ENCODE results near the gene IL17RA. TPM values are rescaled to one million over a fixed set of nuclear protein-coding genes. Genes with fewer than 3 reads are reported as not detected.

Gene IL17RA
- total and polyA plus RNA-seq, 7 experiments from 2014 or later, result 45.8 to 91.8 (median 70.4) TPM

DNA sequence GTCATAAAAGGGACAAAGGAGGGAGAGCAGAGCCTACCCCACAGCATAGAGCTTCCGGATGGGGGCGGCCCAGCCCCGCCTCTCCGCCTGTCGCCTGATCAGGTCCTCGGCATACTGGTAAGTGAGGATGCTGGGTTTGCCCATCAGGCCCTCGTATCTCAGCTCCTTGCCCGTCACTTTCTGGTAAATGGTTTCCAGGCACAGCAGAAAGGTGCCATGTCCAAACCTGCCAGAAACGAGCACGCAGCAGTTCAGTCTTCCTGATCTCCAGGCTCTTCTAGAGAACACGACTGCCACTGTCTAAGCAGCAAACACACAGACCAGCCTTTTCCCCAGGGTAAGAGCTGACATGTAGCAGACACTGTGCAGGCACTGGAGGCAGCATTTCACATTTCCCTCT lies 53.7 kb downstream of the IL17RA start:
- DNase-seq, result no peak
- POLR2A ChIA-PET, result interaction anchor here (0.6 kb wide), 1 partner anchor 477 kb away, joined by 3 read pairs; no protein-coding TSS in a partner anchor
- no peak overlapping the region for H3K4me3 Mint-ChIP-seq
- peak overlapping the region in 2 of 9 donors; percentile 58 to 69 for H3K27ac Mint-ChIP-seq
- Histone ChIP-seq H3K4me1 (ENCODE audit: control insufficient read depth in 2 of 2, insufficient read depth in 2 of 2, low read length in 2 of 2) (no peaks in the 10 kb centered on the region), H3K4me3 (ENCODE audit: low read length) (no peak overlapping the region), H3K36me3 (ENCODE audit: control insufficient read depth in 2 of 3, insufficient read depth in 3 of 3, low read length in 3 of 3) (peaks cover 0 to 54% (median 0%) of the 10 kb centered on the region in 3 experiments), H3K27ac (ENCODE audit: low read depth, low read length) (no peak overlapping the region), H3K27me3 (ENCODE audit: control insufficient read depth in 2 of 2, insufficient read depth in 2 of 2, low read length in 2 of 2) (no peaks in the 10 kb centered on the region), H3K9me3 (ENCODE audit: control insufficient read depth in 2 of 3, low read length in 3 of 3) (no peaks in the 10 kb centered on the region)
- CTCF ChIA-PET, result no interaction called here
- peaks cover 4 to 22% (median 12%) of the 10 kb centered on the region in 5 donors for H3K36me3 Mint-ChIP-seq
- H3K9me3 Mint-ChIP-seq, result no peaks in the 10 kb centered on the region
- ATAC-seq, result no peak
- peaks cover 0 to 3% (median 0%) of the 10 kb centered on the region in 7 donors for H3K4me1 Mint-ChIP-seq
- no peaks in the 10 kb centered on the region for H3K27me3 Mint-ChIP-seq
- intact Hi-C loops (cut with micrococcal nuclease), result no loop called here

- CTCF ChIA-PET, result no interaction called here
These were observed 55.2 kb downstream of the IL17RA start for GRCh38 chr22:17140022-17140421.

GRCh38 chr22:17140826-17141766 lies 56.3 kb downstream of the IL17RA start:
- H3K4me1 Mint-ChIP-seq, result peaks cover 0 to 3% (median 0%) of the 10 kb centered on the region in 7 donors
- Histone ChIP-seq H3K27me3 (ENCODE audit: control insufficient read depth in 2 of 2, insufficient read depth in 2 of 2, low read length in 2 of 2) (no peaks in the 10 kb centered on the region), H3K4me3 (ENCODE audit: low read length) (no peak overlapping the region), H3K9me3 (ENCODE audit: control insufficient read depth in 2 of 3, low read length in 3 of 3) (no peaks in the 10 kb centered on the region), H3K4me1 (ENCODE audit: control insufficient read depth in 2 of 2, insufficient read depth in 2 of 2, low read length in 2 of 2) (no peaks in the 10 kb centered on the region), H3K36me3 (ENCODE audit: control insufficient read depth in 2 of 3, insufficient read depth in 3 of 3, low read length in 3 of 3) (peaks cover 0 to 77% (median 0%) of the 10 kb centered on the region in 3 experiments), H3K27ac (ENCODE audit: low read depth, low read length) (no peak overlapping the region)
- ChIA-PET CTCF (no interaction called here), POLR2A (no interaction called here)
- no peak for DNase-seq
- H3K9me3 Mint-ChIP-seq, result no peaks in the 10 kb centered on the region
- H3K36me3 Mint-ChIP-seq, result peaks cover 4 to 26% (median 13%) of the 10 kb centered on the region in 5 donors
- peak overlapping the region in 5 of 9 donors; percentile 21 to 87 (median 44) for H3K27ac Mint-ChIP-seq
- no peaks in the 10 kb centered on the region for H3K27me3 Mint-ChIP-seq
- intact Hi-C loops (cut with micrococcal nuclease), result no loop called here
- H3K4me3 Mint-ChIP-seq, result no peak overlapping the region
- no peak for ATAC-seq

More at GRCh38 chr22:17140022-17140421, 55.2 kb downstream of the IL17RA start:
- Histone ChIP-seq H3K9me3 (ENCODE audit: control insufficient read depth in 2 of 3, low read length in 3 of 3) (no peaks in the 10 kb centered on the region), H3K27ac (ENCODE audit: low read depth, low read length) (no peak overlapping the region), H3K36me3 (ENCODE audit: control insufficient read depth in 2 of 3, insufficient read depth in 3 of 3, low read length in 3 of 3) (peaks cover 0 to 66% (median 0%) of the 10 kb centered on the region in 3 experiments), H3K27me3 (ENCODE audit: control insufficient read depth in 2 of 2, insufficient read depth in 2 of 2, low read length in 2 of 2) (no peaks in the 10 kb centered on the region), H3K4me1 (ENCODE audit: control insufficient read depth in 2 of 2, insufficient read depth in 2 of 2, low read length in 2 of 2) (no peaks in the 10 kb centered on the region), H3K4me3 (ENCODE audit: low read length) (no peak overlapping the region)
- H3K4me1 Mint-ChIP-seq, result peaks cover 0 to 3% (median 0%) of the 10 kb centered on the region in 7 donors
- peaks cover 4 to 26% (median 13%) of the 10 kb centered on the region in 5 donors for H3K36me3 Mint-ChIP-seq
- peak overlapping the region in 4 of 9 donors; percentile 17 to 87 (median 43) for H3K27ac Mint-ChIP-seq
- POLR2A ChIA-PET, result no interaction called here
- H3K9me3 Mint-ChIP-seq, result no peaks in the 10 kb centered on the region
- intact Hi-C loops (cut with micrococcal nuclease), result no loop called here
- H3K27me3 Mint-ChIP-seq, result no peaks in the 10 kb centered on the region
- no peak for DNase-seq
- no peak overlapping the region for H3K4me3 Mint-ChIP-seq
- no peak for ATAC-seq

DNA sequence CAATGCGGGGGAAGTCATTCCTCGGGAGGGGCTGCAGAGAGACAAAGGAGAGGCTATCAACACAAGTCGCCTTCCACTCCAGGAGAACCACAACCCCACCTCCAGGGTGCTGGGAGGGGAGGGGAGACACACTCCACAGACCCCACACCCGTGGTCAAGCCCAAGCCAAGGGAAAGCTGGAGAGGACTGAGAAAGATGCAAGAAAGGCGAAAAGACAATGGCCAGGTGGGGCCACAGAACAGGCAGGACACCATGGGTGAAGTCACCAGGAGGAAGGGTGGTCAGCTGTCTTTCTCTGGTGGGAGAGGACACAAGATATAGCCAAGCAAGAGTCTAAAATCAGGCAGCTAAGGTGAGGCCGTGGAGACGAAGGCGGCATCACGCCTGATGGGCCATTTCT lies 58.3 kb downstream of the IL17RA start:
- H3K27me3 Mint-ChIP-seq, result no peaks in the 10 kb centered on the region
- CTCF ChIA-PET, result interaction anchor here (1.0 kb wide), 1 partner anchor 32 kb away, joined by 3 read pairs; no protein-coding TSS in a partner anchor
- ATAC-seq (no peak), DNase-seq (no peak)
- intact Hi-C loops (cut with micrococcal nuclease), result no loop called here
- Histone ChIP-seq H3K27ac (ENCODE audit: low read depth, low read length) (no peak overlapping the region), H3K36me3 (ENCODE audit: control insufficient read depth in 2 of 3, insufficient read depth in 3 of 3, low read length in 3 of 3) (peaks cover 0 to 78% (median 3%) of the 10 kb centered on the region in 3 experiments), H3K4me1 (ENCODE audit: control insufficient read depth in 2 of 2, insufficient read depth in 2 of 2, low read length in 2 of 2) (no peaks in the 10 kb centered on the region), H3K4me3 (ENCODE audit: low read length) (no peak overlapping the region), H3K27me3 (ENCODE audit: control insufficient read depth in 2 of 2, insufficient read depth in 2 of 2, low read length in 2 of 2) (no peaks in the 10 kb centered on the region), H3K9me3 (ENCODE audit: control insufficient read depth in 2 of 3, low read length in 3 of 3) (no peaks in the 10 kb centered on the region)
- no peaks in the 10 kb centered on the region for H3K9me3 Mint-ChIP-seq
- POLR2A ChIA-PET, result no interaction called here
- peaks cover 9 to 32% (median 17%) of the 10 kb centered on the region in 5 donors for H3K36me3 Mint-ChIP-seq
- no peak overlapping the region for H3K4me3 Mint-ChIP-seq
- peak overlapping the region in 2 of 9 donors; percentile 54 to 78 for H3K27ac Mint-ChIP-seq
- H3K4me1 Mint-ChIP-seq, result peaks cover 0 to 7% (median 2%) of the 10 kb centered on the region in 7 donors

GRCh38 chr22:17143826-17144225 lies 59.0 kb downstream of the IL17RA start:
- no peak overlapping the region for H3K27ac ChIP-seq (ENCODE audit: low read depth, low read length)
- intact Hi-C loops (cut with micrococcal nuclease), result no loop called here
- Mint-ChIP-seq H3K9me3 (no peaks in the 10 kb centered on the region), H3K4me3 (no peak overlapping the region), H3K36me3 (peaks cover 7 to 27% (median 14%) of the 10 kb centered on the region in 5 donors), H3K27ac (peak overlapping the region in 1 of 9 donors; percentile 59), H3K27me3 (no peaks in the 10 kb centered on the region), H3K4me1 (peaks cover 0 to 7% (median 2%) of the 10 kb centered on the region in 7 donors)
- ATAC-seq, result no peak
- H3K4me3 ChIP-seq (ENCODE audit: low read length), result no peak overlapping the region
- H3K4me1 ChIP-seq (ENCODE audit: control insufficient read depth in 2 of 2, insufficient read depth in 2 of 2, low read length in 2 of 2), result no peaks in the 10 kb centered on the region
- H3K36me3 ChIP-seq (ENCODE audit: control insufficient read depth in 2 of 3, insufficient read depth in 3 of 3, low read length in 3 of 3), result peaks cover 0 to 77% (median 3%) of the 10 kb centered on the region in 3 experiments
- H3K9me3 ChIP-seq (ENCODE audit: control insufficient read depth in 2 of 3, low read length in 3 of 3), result no peaks in the 10 kb centered on the region
- ChIA-PET POLR2A (no interaction called here), CTCF (no interaction called here)
- DNase-seq, result no peak
- no peaks in the 10 kb centered on the region for H3K27me3 ChIP-seq (ENCODE audit: control insufficient read depth in 2 of 2, insufficient read depth in 2 of 2, low read length in 2 of 2)

DNA sequence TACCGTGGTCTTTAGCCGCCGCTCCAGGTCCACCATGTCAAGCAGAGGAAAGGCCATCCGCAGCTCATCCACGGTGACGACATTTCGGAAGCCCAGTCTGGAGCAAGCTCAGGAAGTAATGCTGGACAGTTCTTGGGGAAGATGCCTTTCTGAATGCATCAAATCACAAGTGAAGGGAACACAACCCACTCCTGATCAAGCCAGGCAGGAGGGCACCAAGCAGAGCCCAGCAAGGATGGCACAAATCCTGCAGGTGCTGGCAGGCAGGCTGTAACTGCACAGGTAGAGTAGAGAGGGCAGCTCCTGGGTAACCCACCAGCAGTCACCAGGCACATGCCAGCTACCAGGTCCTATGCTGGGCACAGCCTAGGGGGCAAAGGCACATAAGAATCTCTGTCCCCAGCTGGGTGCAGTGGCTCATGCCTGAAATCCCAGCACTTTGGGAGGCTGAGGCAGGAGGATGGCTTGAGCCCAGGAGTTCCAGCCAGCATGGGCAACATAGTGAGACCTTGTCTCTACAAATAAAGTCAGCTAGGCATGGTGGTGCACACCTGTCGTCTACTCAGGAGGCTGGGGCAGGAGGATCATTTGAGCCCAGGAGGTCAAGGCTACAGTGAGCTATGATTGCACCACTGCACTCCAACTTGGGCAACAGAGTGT lies 60.4 kb downstream of the IL17RA start:
- no peak overlapping the region for H3K4me3 Mint-ChIP-seq
- ChIA-PET POLR2A (no interaction called here), CTCF (interaction anchor here (1.0 kb wide), 1 partner anchor 27 kb away, joined by 3 read pairs; no protein-coding TSS in a partner anchor)
- DNase-seq (no peak), ATAC-seq (no peak)
- no peaks in the 10 kb centered on the region for H3K9me3 Mint-ChIP-seq
- Histone ChIP-seq H3K9me3 (ENCODE audit: control insufficient read depth in 2 of 3, low read length in 3 of 3) (no peaks in the 10 kb centered on the region), H3K27me3 (ENCODE audit: control insufficient read depth in 2 of 2, insufficient read depth in 2 of 2, low read length in 2 of 2) (no peaks in the 10 kb centered on the region), H3K36me3 (ENCODE audit: control insufficient read depth in 2 of 3, insufficient read depth in 3 of 3, low read length in 3 of 3) (peaks cover 0 to 79% (median 3%) of the 10 kb centered on the region in 3 experiments), H3K4me3 (ENCODE audit: low read length) (no peak overlapping the region), H3K27ac (ENCODE audit: low read depth, low read length) (no peak overlapping the region), H3K4me1 (ENCODE audit: control insufficient read depth in 2 of 2, insufficient read depth in 2 of 2, low read length in 2 of 2) (no peaks in the 10 kb centered on the region)
- H3K27ac Mint-ChIP-seq, result peak overlapping the region in 2 of 9 donors; percentile 36 to 67
- intact Hi-C loops (cut with micrococcal nuclease), result no loop called here
- H3K36me3 Mint-ChIP-seq, result peaks cover 7 to 22% (median 13%) of the 10 kb centered on the region in 5 donors
- H3K27me3 Mint-ChIP-seq, result no peaks in the 10 kb centered on the region
- H3K4me1 Mint-ChIP-seq, result peaks cover 0 to 7% (median 3%) of the 10 kb centered on the region in 7 donors

Data from naive thymus-derived CD4-positive, alpha-beta T cell (primary cell).